ENCODE results near the gene ARHGEF38.
"Not testable (repeated sequence)": the region's sequence is repeated elsewhere in the genome, so short reads cannot be mapped to it uniquely, and the experiment has no call there.

Gene ARHGEF38

GRCh38 chr4:105715692-105716278 lies 163.4 kb downstream of the ARHGEF38 start:
- DNase-seq = no peak

- no peak for DNase-seq
Measured at GRCh38 chr4:105719204-105719603, 166.8 kb downstream of the ARHGEF38 start.

GRCh38 chr4:105725623-105726022 lies 173.2 kb downstream of the ARHGEF38 start:
- no peak for DNase-seq

GRCh38 chr4:105729895-105730294 lies 177.5 kb downstream of the ARHGEF38 start:
- DNase-seq = not testable (repeated sequence)

Data from stimulated activated CD8-positive, alpha-beta memory T cell treated with anti-CD3 and anti-CD28 coated beads, Interleukin-4, amount 100 ng/mL, for 48 hours (primary cell).